SH-SY5Y (cell line): ENCODE results near the gene ROR1.

Experiments
- GATA2 ChIP-seq: IDR thresholded peaks from 2 replicates; pipeline ENCODE4 v1.6.1; 2011; ENCODE audit warnings: mild to moderate bottlenecking, low read depth, low read length
- GATA3 ChIP-seq: IDR thresholded peaks from 2 replicates; pipeline ENCODE4 v1.6.1; 2011; ENCODE audit warnings: low read depth, mild to moderate bottlenecking, low read length, moderate library complexity

ROR1 gene

GRCh38 chr1:64187646-64188045 lies 413.8 kb downstream of the ROR1 start:
- no peak for TF ChIP-seq GATA2

GRCh38 chr1:64192290-64192689 lies 418.5 kb downstream of the ROR1 start:
- TF ChIP-seq GATA2, result no peak
- TF ChIP-seq GATA3, result no peak

GRCh38 chr1:64194168-64195080 lies 420.6 kb downstream of the ROR1 start:
- TF ChIP-seq GATA3 (no peak), GATA2 (no peak)

- TF ChIP-seq GATA2, result no peak
- no peak for TF ChIP-seq GATA3
Measured at GRCh38 chr1:64195081-64195395, 421.2 kb downstream of the ROR1 start.

- TF ChIP-seq GATA2 (peak; percentile 25; the same call in 1 of the 2 replicates), GATA3 (no peak)
Measured at GRCh38 chr1:64196074-64196870, 422.5 kb downstream of the ROR1 start.

GRCh38 chr1:64197076-64197475 lies 423.3 kb downstream of the ROR1 start:
- TF ChIP-seq GATA2 (no peak), GATA3 (no peak)

GRCh38 chr1:64199154-64199553 lies 425.3 kb downstream of the ROR1 start:
- TF ChIP-seq GATA3 (no peak), GATA2 (no peak)

- TF ChIP-seq GATA3 (no peak), GATA2 (no peak)
Measured at GRCh38 chr1:64200064-64200463, 426.2 kb downstream of the ROR1 start.

- TF ChIP-seq GATA2 (no peak), GATA3 (no peak)
Measured at GRCh38 chr1:64203420-64203819, 429.6 kb downstream of the ROR1 start, which contains the start of gene UBE2U. Gene UBE2U, plus strand, starts transcription at chr1:64203623. Its CDS starts 428 bp downstream, at chr1:64204051.

- TF ChIP-seq GATA2, result no peak
- no peak for TF ChIP-seq GATA3
Measured at GRCh38 chr1:64209221-64209620, 435.4 kb downstream of the ROR1 start.

- TF ChIP-seq GATA3 (no peak), GATA2 (no peak)
Measured at GRCh38 chr1:64212031-64212430, 438.2 kb downstream of the ROR1 start.

- no peak for TF ChIP-seq GATA2
- no peak for TF ChIP-seq GATA3
Measured at GRCh38 chr1:64215576-64215975, 441.8 kb downstream of the ROR1 start.

- TF ChIP-seq GATA3, result no peak
- no peak for TF ChIP-seq GATA2
Measured at GRCh38 chr1:64220241-64220640, 446.4 kb downstream of the ROR1 start.

- TF ChIP-seq GATA2, result no peak
- TF ChIP-seq GATA3, result no peak
Measured at GRCh38 chr1:64223329-64224151, 449.7 kb downstream of the ROR1 start.

GRCh38 chr1:64228167-64228957 lies 454.5 kb downstream of the ROR1 start:
- no peak for TF ChIP-seq GATA2
- no peak for TF ChIP-seq GATA3
